ENCODE data around the gene CCDC27. TPM values are rescaled to one million over a fixed set of nuclear protein-coding genes. Genes with fewer than 3 reads are reported as not detected.

CCDC27 gene
- total and polyA plus RNA-seq, 2 of the 8 experiments (the other 6 are each of a cell fraction or from before 2014, with no cell fraction given) = 0.15 TPM; not detected in 1

DNA sequence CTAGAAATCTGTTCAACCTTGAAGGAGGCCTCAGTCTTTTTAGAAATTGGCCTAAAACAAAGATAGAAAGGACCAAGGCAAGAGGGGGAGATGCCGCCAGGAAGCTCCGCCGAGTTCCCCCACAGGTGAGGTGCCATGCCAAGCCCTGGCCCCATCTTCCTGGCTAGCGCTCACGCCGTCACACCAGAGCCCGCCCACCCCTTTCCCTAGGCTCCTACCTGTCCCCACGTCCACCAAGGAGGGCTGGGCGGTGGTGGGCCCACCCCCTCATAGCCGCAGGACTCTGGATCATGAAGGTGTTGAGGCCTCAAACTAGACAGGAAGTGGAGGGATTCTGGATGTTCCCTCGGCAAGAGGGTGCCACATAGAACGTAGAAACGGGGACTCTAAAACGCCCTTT lies 15.5 kb upstream of the CCDC27 start:
- WGBS, 2 experiments (ENCODE audit: extremely low coverage in 1 of 2, insufficient coverage in 1 of 2, insufficient read length in 1 of 2, insufficient replicate concordance in 2 of 2, low coverage in 1 of 2, low lambda C conversion rate in 2 of 2, missing lambda C conversion rate in 1 of 2) = 89% methylated on average over 10 of the region's 14 CpGs; no CpG with 5 or more reads in 1 of the 2 experiments
- POLR2A ChIA-PET (ENCODE audit: partially characterized antibody) = interaction anchor here (1.5 to 1.7 kb wide), 2 partner anchors 9 to 16 kb away, joined by 3 to 7 read pairs; no protein-coding TSS in a partner anchor

More for the DNA sequence above, 15.5 kb upstream of the CCDC27 start:
- Histone ChIP-seq H3K4me1 (replicated peaks in 1 of 4; ENCODE audit: control insufficient read depth in 3 of 4, insufficient read depth in 4 of 4, low read length in 3 of 4) (peaks cover 0 to 19% (median 13%) of the 10 kb centered on the region in 4 experiments; a peak in 5 of 7 replicates), H3K79me2 (ENCODE audit: control insufficient read depth in 1 of 2, insufficient read depth in 2 of 2, low read length in 2 of 2) (no peaks in the 10 kb centered on the region), H2BK12ac (ENCODE audit: low read depth, low read length) (no peak overlapping the region), H3K27me3 (replicated peaks in 1 of 4; ENCODE audit: control insufficient read depth in 3 of 4, extremely low read depth in 1 of 4, insufficient read depth in 3 of 4, low read length in 3 of 4) (no peaks in the 10 kb centered on the region; a peak in 2 of 7 replicates), H4K91ac (replicated peaks; ENCODE audit: insufficient read length, low read length) (no peak overlapping the region), H4K5ac (ENCODE audit: insufficient read length, low read depth, low read length) (no peak overlapping the region), H3K4me3 (ENCODE audit: extremely low read depth in 1 of 4, insufficient read depth in 2 of 4, low read depth in 3 of 4, low read length in 4 of 4) (no peak overlapping the region), H3K56ac (replicated peaks; ENCODE audit: insufficient read length, low read depth, low read length) (no peak overlapping the region), H2BK20ac (ENCODE audit: low read length) (no peak overlapping the region), H3K79me1 (ENCODE audit: low read depth, low read length) (no peaks in the 10 kb centered on the region; the same call in 1 of the 2 replicates), H3K36me3 (ENCODE audit: control insufficient read depth in 2 of 4, insufficient read depth in 4 of 4, low read length in 3 of 4) (peaks cover 12 to 45% (median 38%) of the 10 kb centered on the region in 4 experiments), H2BK5ac (ENCODE audit: low read depth, low read length) (no peak overlapping the region), H2AK5ac (ENCODE audit: low read depth, low read length) (no peak overlapping the region), H2BK120ac (replicated peaks; ENCODE audit: low read depth, low read length) (no peak overlapping the region), H4K8ac (ENCODE audit: extremely low read depth, insufficient read depth, low read length) (no peak overlapping the region), H4K20me1 (replicated peaks in 1 of 2; ENCODE audit: control insufficient read depth in 1 of 2, insufficient read depth in 2 of 2, low read length in 2 of 2) (peaks cover 0 to 15% of the 10 kb centered on the region in 2 experiments), H2BK15ac (ENCODE audit: low read length) (no peak overlapping the region), H3K27ac (ENCODE audit: low read depth, low read length) (no peak overlapping the region), H3K9ac (replicated peaks in 1 of 4; ENCODE audit: extremely low read depth in 1 of 4, low read depth in 3 of 4, low read length in 3 of 4) (no peak overlapping the region), H2AFZ (ENCODE audit: low read length) (no peak overlapping the region), H3K4me2 (ENCODE audit: insufficient read depth in 1 of 2, low read depth in 2 of 2, low read length in 2 of 2) (no peak overlapping the region), H3K18ac (ENCODE audit: extremely low read depth, low read length) (no peak overlapping the region), H3K9me3 (ENCODE audit: insufficient read depth in 2 of 2, low read depth in 1 of 2, low read length in 1 of 2) (no peaks in the 10 kb centered on the region), H3K14ac (ENCODE audit: insufficient read length) (no peak overlapping the region), H3K23ac (ENCODE audit: insufficient read length) (no peak overlapping the region), H3K23me2 (ENCODE audit: low read depth, low read length) (no peaks in the 10 kb centered on the region; the same call in 1 of the 2 replicates), H3K4ac (replicated peaks; ENCODE audit: insufficient read length, low read depth, low read length) (no peak overlapping the region)
- no peak for TF ChIP-seq BCL11A (IDR thresholded peaks at IDR 0.05; ENCODE audit: low read depth in 2 of 2, low read length in 2 of 2)
- TF ChIP-seq RAD21 (IDR thresholded peaks at IDR 0.05 in 1 of 2, conservative IDR thresholded peaks at IDR 0.05 in 1 of 2; ENCODE audit: low read depth in 2 of 2, low read length in 2 of 2) = no peak
- no peak for TF ChIP-seq ZNF274 (IDR thresholded peaks at IDR 0.05; ENCODE audit: borderline replicate concordance, extremely low read depth, low read length)
- no peak for TF ChIP-seq RFX5 (IDR thresholded peaks at IDR 0.05; ENCODE audit: borderline replicate concordance, low read depth, low read length)
- CTCF ChIA-PET (ENCODE audit: partially characterized antibody) = no interaction called here
- FAIRE-seq (no peak), DNase-seq (ENCODE audit: low read depth in 1 of 2, low spot score in 2 of 2) (no peak)

Data from H1 (cell line).